Measurements from ENCODE around the gene RMC1.
"Not testable (repeated sequence)": the region's sequence is repeated elsewhere in the genome, so short reads cannot be mapped to it uniquely, and the experiment has no call there.

RMC1 gene

GRCh38 chr18:23563377-23564043 is 60.2 kb downstream of the RMC1 start:
- no peak for DNase-seq (ENCODE audit: low read depth, low spot score)

DNA sequence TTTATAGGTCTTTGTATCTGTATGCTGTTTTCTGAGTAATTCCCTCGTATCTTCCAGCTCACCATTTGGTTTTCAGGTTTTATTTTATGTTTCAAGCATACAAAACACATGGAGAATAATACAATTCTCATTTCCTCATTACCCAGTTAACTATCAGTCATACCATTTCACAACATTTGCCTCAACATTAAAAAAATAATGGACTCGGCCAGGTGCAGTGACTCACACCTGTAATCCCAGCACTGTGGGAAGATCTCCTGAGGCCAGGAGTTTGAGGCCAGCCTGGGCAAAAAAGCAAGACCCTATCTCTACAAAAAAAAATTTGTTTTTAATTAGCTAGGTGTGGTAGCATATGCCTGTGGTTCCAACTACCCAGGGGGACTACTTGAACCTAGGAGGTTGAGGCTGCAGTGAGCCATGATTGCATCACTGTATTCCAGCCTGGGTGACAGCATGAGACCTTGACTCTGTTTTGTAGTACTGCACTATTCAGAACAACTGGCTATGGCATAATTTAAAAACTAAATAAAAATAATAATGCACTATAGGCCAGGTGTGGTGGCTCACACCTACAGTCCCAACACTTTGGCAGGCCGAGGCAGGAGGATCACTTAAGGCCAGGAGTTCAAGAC is 62.7 kb downstream of the RMC1 start:
- DNase-seq (ENCODE audit: low read depth, low spot score) = no peak

DNA sequence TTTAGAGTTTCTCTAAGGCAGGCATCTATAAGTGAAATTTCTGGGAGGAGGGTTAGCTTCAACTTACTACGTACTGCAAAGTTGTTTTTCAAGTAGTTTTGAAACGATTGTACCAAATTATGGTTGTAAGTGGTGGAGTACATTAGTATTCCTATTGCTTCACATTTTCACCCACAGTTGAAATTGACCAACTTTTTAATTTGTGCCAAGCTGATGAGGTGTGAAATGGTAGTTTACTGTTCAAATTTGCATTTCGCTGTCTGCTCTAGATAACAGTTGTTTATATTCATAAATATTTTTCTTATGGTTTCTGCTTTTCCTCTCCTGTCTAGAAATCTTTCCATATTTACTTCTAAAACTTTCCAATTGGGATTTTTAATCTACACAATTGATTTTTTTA is 64.4 kb downstream of the RMC1 start:
- DNase-seq (ENCODE audit: low read depth, low spot score) = no peak

DNA sequence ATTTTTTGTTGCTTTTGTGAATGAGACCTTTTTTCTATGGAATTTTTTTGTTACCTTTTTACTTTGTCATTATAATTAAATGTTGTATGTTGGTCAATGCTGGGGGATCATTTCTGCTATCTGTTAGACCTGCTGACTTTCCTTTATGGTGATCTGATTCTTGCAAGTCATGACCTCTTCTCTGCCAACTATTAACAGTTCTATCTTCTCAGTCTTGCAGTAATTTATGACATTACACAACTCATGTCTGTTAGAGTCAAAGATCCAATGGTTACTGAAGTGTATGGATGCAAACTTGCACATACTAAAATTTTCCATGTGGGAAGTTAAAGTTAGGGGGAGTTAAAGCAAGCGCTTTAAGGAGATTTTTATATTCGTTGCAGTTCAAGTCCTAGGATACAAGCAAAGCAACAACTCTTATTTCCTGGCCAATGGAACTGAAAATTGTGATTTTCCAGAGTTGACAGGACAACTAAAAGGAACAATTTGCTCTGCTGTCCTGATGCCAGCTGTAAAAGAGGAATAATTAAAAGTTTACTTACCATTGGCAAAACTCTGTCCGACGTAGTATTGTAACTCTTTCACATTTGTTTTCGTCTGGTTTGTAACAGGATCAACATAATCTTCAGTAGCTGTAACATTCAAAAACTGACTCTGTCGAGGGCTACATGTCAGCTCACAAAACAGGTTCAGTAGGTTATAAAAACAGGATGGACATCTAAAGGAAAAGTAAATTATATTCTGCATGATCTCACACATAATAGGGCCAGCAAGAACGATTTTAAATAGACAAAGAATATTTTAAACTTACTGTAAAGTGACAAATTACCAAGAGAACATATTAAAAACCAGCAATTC is 65.2 kb downstream of the RMC1 start:
- DNase-seq (ENCODE audit: low read depth, low spot score) = no peak

DNA sequence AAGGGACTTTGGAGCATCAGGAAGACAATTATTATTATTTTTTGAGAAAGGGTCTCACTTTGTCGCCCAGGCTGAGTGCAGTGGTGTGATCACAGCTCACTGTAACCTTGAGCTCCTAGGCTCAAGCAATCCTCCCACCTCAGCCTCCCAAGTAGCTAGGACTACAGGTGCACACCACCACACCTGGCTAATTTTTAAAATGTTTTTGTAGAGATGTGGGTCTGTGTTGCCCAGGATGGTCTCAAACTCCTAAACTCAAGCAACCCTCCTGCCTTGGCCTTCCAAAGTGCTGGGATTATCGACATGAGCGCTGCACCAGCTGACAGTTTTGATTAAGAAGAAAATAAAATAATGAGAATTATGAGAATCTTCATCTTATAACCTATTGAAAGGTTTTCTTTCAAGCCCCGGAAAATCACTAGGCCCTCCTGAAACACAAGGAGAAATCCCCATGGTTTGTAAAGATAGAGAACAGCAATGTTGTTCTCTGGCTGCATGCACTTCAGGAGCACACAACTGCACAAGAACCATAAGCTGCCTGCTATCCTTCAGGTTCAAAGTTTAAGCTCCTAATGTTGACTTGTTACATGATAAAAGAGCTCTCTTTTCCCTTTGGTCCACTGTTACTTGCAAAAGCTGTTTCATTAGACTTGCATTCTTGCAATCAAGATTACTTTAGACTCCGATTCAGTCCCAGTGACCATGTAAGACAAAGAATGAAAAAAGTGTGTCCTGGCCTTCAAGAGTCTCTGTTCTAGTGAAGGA is 66.2 kb downstream of the RMC1 start:
- DNase-seq (ENCODE audit: low read depth, low spot score) = no peak

GRCh38 chr18:23570912-23571504 is 67.7 kb downstream of the RMC1 start:
- no peak for DNase-seq (ENCODE audit: low read depth, low spot score)

GRCh38 chr18:23572012-23572411 is 68.7 kb downstream of the RMC1 start:
- no peak for DNase-seq (ENCODE audit: low read depth, low spot score)

GRCh38 chr18:23572570-23572969 is 69.3 kb downstream of the RMC1 start:
- DNase-seq (ENCODE audit: low read depth, low spot score) = no peak

DNA sequence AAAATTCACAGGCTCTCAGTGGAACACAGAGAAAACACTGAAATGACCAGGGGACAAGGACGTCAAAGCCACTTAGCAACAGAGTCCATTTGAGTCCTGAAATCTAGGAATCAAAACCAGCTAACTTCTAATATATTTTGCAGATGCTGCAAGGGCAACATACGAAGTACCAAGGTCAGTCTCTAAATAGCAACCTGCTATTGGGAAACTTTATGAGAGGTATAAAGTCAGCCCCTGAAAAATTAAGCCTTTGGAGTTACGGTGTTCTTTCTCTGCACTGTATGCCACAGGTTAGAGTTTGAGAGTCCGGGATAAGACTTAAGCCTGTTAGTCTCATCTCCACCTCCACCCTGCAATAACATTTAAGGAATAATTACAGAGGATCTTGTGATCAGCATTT is 69.7 kb downstream of the RMC1 start:
- no peak for DNase-seq (ENCODE audit: low read depth, low spot score)

DNA sequence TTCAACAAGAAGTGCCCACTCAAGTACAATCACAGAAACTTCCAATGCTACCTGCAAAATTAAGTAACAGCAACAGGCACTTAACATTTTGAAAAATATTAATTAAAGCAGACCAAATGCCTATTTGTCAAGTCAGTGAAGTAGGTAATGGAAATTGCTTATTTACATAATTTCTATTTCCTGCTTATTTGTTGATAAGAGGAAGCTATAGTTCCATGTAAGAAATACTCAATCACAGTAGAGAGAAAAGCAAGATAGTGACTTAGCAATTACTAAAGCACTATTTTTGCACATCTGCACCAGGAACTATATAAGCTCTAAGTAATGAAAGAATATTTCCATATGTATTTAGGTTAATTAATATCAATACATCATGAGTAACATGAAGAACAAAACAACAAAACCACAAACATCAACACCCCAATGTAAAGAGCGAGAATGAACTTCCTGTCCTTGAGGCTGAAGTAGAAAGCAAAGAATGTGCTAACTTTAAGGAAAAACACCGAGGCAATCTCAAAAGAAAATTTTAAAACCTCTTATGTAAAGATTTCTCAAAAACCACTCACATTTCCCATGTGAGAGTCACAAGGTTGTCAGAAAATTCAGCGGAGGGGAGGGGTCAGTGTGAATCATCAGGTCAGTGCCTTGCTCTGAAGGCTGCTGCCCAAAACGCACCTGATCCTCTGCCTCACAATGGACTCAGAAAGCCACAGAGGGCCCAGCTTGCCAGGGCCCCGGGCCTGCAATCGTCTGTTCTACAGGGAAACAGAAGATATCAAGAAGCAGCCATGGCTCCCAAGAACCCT is 70.5 kb downstream of the RMC1 start:
- DNase-seq (ENCODE audit: low read depth, low spot score) = no peak

DNA sequence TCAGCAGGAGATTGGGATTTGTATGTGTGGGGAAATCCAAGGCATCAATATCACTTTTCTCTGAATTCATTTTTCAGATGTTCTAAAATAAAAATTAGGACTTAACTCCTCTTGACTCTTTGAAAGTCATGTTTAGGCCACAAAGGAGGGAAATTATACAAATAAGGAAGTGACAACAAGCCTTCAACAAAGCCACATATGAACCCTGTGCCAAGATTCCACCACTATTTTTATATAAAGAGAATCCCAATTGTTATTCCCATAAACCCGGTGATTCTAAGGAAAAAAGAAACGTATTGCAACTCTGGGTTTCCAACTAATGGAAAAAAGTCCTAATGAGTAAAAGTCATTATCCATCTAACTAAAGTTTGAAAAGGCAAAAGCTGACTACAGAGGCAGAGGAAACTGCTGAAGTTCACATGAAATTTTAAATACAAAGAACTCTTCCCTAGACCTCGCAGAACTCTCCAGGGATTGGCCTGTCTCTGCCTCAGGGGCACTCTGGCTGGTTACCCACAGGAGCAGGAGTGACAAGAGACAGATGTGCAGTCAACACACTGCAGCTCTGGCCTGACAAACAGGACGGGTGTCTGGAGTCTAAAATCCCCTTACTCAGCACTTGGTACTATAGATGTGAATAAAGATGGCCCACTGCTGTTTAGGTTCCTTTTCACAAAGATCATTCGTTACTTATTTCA is 71.4 kb downstream of the RMC1 start:
- no peak for DNase-seq (ENCODE audit: low read depth, low spot score)

DNA sequence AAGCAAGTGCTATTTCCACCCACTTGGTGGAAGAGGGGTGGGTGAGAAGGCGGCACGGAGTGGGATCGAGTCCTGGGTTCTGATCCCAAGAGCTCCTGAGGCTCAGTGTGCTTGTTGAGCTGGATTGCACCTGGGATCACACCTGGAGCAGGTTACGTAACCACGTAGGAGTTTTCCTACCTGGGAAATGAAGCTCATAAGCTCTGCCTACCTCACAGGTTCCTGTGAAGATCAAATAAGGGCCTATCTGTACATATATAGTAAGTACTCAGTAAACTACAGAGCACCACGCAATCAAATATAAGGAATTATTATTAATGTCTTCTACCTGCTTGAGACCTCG is 72.0 kb downstream of the RMC1 start:
- DNase-seq (ENCODE audit: low read depth, low spot score) = no peak

DNA sequence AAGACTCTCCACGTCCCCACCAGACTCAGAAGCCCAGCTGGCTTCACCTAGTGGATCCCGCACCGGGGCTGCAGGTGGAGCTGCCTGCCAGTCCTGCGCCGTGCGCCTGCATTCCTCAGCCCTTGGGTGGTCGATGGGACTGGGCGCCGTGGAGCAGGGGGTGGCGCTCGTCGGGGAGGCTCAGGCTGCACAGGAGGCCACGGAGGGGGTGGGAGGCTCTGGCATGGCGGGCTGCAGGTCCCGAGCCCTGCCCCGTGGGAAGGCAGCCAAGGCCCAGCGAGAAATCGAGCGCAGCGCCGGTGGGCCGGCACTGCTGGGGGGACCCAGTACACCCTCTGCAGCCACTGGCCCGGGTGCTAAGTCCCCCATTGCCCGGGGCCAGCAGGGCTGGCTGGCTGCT is 74.2 kb downstream of the RMC1 start:
- not testable (repeated sequence) for DNase-seq (ENCODE audit: low read depth, low spot score)

DNA sequence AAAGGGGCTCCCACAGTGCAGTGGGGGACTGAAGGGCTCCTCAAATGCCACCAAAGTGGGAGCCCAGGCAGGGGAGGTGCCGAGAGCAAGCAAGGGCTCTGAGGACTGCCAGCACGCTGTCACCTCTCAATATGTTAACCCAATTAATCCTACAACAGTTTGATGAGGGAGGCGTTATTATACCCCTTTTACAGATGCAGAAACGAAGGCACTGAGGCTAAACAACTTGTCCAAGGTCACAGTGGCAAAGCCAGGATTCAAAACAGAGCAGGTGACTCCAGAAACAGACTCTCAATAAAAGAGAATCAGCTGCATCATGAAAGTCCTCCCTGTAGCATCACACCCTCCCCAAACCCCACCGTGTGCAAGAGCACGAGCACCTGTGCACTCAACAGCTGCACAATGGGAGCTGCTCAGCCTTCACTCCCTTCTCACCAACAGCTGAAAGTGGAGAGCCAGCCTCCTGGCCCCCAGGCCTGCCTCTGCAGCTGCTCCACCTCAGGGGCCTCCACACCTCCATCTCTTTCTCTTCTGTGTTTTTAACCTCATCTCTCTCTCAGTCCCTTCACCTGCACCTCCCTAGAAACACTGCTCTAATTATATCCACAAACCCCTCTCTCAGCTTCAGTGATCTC is 74.9 kb downstream of the RMC1 start:
- no peak for DNase-seq (ENCODE audit: low read depth, low spot score)

DNA sequence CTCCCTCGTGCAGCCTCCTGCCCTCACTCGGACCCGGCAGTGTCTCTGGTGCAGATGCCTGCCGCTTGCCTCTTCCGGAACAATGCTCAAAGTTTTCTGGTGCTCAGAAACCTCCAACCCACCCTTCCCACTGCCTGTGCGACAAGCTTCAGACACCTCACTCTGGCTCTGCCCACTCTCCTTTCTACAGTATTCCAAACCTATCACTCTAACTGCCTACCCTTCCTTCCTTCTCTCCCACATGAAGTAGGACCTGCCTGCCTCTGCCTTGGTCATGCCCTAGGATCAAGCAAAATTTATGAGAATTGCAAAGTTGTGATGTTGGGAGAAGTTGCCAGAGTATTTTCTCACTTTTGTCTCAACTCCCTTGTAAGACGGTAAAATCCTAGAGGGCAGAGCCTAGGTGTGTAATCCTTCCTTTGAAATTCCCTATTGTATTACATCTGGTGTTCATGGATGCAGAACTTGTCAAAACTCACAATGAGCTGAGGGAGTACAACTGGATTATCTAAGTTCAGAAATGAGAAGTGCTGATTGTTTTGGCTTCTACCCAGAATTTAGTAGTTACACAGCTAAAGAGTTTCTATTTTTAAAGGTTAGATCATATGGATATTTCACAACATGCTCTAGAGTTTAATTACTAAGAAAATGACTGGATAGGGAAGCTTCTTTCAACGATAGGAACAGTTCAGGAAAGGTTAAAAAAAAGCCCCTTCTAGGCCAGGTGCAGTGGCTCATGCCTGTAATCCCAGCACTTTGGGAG is 75.8 kb downstream of the RMC1 start:
- DNase-seq (ENCODE audit: low read depth, low spot score) = no peak

GRCh38 chr18:23580677-23581367 is 77.5 kb downstream of the RMC1 start:
- no peak for DNase-seq (ENCODE audit: low read depth, low spot score)
